Chondrocyte (in vitro differentiated cells): ENCODE results near the gene ATP6V0E2. TPM values are rescaled to one million over a fixed set of nuclear protein-coding genes. Genes with fewer than 3 reads are reported as not detected.
"Not testable (repeated sequence)": the region's sequence is repeated elsewhere in the genome, so short reads cannot be mapped to it uniquely, and the experiment has no call there.

Experiments used
- DNase-seq: peaks from one replicate; pipeline ENCODE4 v3.0.0; 2021; ENCODE audit warnings: mixed read lengths, low spot score
- H3K27ac Mint-ChIP-seq: one replicate; pipeline ENCODE4 v1.8.0; 2021; ENCODE audit warnings: mild to moderate bottlenecking, moderate library complexity, mixed read lengths; ENCODE audit not compliant: unreplicated experiment
- H3K27me3 Mint-ChIP-seq: 2 replicates; pipeline ENCODE4 v1.8.0; 2021; ENCODE audit warnings: low read depth, mixed read lengths
- H3K36me3 Mint-ChIP-seq: 2 replicates; pipeline ENCODE4 v1.8.0; 2021; ENCODE audit warnings: low read depth, mixed read lengths
- H3K4me1 Mint-ChIP-seq: 2 replicates; pipeline ENCODE4 v1.8.0; 2021; ENCODE audit warnings: low read depth, mild to moderate bottlenecking, mixed read lengths
- H3K4me3 Mint-ChIP-seq: one replicate; pipeline ENCODE4 v1.8.0; 2021; ENCODE audit warnings: mild to moderate bottlenecking, moderate library complexity, mixed read lengths; ENCODE audit not compliant: unreplicated experiment
- H3K9me3 Mint-ChIP-seq: 2 replicates; pipeline ENCODE4 v1.8.0; 2021; ENCODE audit warnings: low read depth, mixed read lengths
- total RNA-seq: library from RNA; stranded (reverse); gene quantifications from 3 replicates; pipeline ENCODE4 v1.2.1, GENCODE V29; 2021
- TF ChIP-seq, protein P1 (sequence below): fragments of 200-600 bp; sonication (generic); IDR thresholded peaks from 2 replicates; pipeline ENCODE4 v1.5.0; 2021; ENCODE audit warnings: antibody characterized with exemption, mild to moderate bottlenecking, moderate library complexity

The ATP6V0E2 gene
- total RNA-seq, 1 donor from 2014 or later: 24.8 TPM

- H3K4me3 Mint-ChIP-seq: no peak overlapping the region
- TF ChIP-seq, protein P1, sequence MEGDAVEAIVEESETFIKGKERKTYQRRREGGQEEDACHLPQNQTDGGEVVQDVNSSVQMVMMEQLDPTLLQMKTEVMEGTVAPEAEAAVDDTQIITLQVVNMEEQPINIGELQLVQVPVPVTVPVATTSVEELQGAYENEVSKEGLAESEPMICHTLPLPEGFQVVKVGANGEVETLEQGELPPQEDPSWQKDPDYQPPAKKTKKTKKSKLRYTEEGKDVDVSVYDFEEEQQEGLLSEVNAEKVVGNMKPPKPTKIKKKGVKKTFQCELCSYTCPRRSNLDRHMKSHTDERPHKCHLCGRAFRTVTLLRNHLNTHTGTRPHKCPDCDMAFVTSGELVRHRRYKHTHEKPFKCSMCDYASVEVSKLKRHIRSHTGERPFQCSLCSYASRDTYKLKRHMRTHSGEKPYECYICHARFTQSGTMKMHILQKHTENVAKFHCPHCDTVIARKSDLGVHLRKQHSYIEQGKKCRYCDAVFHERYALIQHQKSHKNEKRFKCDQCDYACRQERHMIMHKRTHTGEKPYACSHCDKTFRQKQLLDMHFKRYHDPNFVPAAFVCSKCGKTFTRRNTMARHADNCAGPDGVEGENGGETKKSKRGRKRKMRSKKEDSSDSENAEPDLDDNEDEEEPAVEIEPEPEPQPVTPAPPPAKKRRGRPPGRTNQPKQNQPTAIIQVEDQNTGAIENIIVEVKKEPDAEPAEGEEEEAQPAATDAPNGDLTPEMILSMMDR: no peak
- H3K36me3 Mint-ChIP-seq: no peaks in the 10 kb centered on the region
- DNase-seq: peak; percentile 82
- peaks cover 10% of the 10 kb centered on the region for H3K27me3 Mint-ChIP-seq
- H3K27ac Mint-ChIP-seq: no peak overlapping the region
- H3K4me1 Mint-ChIP-seq: no peaks in the 10 kb centered on the region
- H3K9me3 Mint-ChIP-seq: no peaks in the 10 kb centered on the region
Measured at GRCh38 chr7:149826344-149827088, 47.3 kb upstream of the ATP6V0E2 start.

GRCh38 chr7:149827089-149827981 lies 46.4 kb upstream of the ATP6V0E2 start:
- Mint-ChIP-seq H3K9me3 (no peaks in the 10 kb centered on the region), H3K27me3 (peaks cover 17% of the 10 kb centered on the region), H3K4me1 (no peaks in the 10 kb centered on the region), H3K4me3 (no peak overlapping the region), H3K36me3 (no peaks in the 10 kb centered on the region), H3K27ac (no peak overlapping the region)
- peak; percentile 82 for DNase-seq
- TF ChIP-seq, protein P1: no peak

DNA sequence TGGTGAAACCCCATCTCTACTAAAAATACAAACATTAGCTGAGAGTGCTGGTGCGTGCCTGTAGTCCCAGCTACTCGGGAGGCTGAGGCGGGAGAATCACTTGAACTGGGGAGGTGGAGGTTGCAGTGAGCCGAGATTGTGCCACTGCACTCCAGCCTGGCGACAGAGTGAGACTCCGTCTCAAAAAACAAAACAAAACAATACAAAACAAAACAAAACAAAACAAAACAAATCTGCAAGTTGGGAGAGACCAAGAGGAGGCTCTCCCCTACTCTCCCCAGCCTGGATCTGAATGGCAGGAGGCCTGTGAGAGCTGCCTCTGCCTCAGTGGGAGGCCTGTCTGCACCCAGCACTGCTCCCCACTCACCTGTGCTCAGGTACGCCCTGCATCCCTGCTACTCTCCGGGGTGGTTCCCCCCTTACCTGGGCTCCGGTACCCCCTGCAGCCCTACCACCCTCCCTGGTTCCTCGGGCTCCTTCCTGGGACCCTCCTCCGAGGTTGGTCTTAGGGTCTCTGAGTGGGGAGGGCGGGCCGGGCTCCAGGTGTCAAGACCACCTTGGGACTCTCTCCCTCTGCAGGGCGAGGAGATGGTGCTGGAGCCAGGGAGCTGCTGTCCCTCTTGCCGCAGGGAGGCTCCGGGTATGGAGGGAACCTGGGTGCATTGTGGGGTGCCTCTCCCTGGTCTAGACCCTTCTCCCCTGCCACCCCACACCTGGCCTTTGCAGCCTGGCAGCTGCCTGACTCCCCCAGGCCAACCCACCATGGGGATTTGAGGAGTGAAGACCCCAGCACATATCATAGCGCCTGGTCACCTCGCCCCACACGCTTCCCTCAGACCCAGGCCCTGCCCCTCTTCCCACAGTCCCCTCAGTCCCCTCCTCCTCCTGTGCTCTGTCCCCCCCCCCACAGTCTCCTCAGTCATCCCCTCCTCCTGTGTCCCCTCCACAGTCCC lies 45.1 kb upstream of the ATP6V0E2 start:
- TF ChIP-seq, protein P1: no peak
- peak; percentile 87 for DNase-seq
- H3K4me3 Mint-ChIP-seq: no peak overlapping the region

DNA sequence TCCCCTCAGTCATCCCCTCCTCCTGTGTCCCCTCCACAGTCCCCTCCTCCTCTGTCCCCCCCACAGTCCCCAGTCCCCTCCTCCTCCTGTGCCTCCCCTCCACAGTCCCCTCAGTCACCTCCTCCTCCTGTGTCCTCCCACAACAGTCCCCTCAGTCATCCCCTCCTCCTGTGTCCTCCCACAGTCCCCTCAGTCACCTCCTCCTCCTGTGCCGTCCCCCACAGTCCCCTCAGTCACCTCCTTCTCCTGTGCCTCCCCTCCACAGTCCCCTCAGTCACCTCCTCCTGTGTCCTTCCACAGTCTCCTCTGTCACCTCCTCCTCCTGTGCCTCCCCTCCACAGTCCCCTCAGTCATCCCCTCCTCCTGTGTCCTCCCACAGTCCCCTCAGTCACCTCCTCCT lies 43.2 kb upstream of the ATP6V0E2 start:
- not testable (repeated sequence) for H3K4me1 Mint-ChIP-seq, H3K4me3 Mint-ChIP-seq, H3K9me3 Mint-ChIP-seq, H3K36me3 Mint-ChIP-seq, H3K27ac Mint-ChIP-seq
- peak; percentile 28 for DNase-seq
- H3K27me3 Mint-ChIP-seq: peaks cover 31% of the 10 kb centered on the region

More for the DNA sequence above, 45.1 kb upstream of the ATP6V0E2 start:
- peaks cover 20% of the 10 kb centered on the region for H3K27me3 Mint-ChIP-seq
- no peaks in the 10 kb centered on the region for H3K4me1 Mint-ChIP-seq
- H3K9me3 Mint-ChIP-seq: no peaks in the 10 kb centered on the region
- H3K27ac Mint-ChIP-seq: no peak overlapping the region
- no peaks in the 10 kb centered on the region for H3K36me3 Mint-ChIP-seq

DNA sequence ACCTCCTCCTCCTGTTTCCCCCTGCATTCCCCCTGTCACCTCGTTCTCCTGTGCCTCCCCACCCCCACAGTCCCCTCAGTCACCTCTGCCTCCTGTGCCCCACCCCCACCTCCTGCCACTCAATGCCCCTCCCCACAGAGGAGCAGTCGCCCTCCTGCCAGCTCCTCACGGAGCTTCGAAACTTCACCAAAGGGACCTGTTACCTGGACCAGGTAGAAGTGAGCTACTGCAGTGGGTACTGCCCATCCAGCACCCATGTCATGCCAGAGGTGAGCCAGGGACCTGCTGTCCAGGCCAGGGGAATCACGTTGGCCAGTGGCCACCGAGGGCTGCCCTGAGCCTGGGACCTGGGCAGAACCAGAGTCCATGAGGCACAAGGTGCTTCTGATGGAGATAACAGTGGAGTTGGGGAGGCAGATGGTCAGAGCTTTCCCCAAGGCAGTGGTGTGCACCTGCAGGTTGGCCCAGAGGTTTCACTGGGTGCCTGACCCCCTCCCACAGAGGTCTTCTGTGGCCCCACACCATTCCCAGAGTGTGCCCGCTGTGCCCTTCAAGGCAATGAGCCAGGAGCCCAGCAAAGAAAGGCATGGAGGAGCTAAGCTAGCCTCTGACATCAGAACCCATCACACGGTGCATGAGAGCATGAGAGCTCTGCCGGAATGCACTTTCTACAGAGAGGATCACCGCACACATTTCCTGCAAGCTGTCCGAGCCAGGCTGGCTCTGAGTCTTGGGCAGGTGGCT lies 42.6 kb upstream of the ATP6V0E2 start:
- TF ChIP-seq, protein P1: no peak
- H3K4me3 Mint-ChIP-seq: no peak overlapping the region
- H3K27ac Mint-ChIP-seq: no peak overlapping the region
- peak; percentile 60 for DNase-seq
- no peaks in the 10 kb centered on the region for H3K36me3 Mint-ChIP-seq
- no peaks in the 10 kb centered on the region for H3K9me3 Mint-ChIP-seq
- peaks cover 31% of the 10 kb centered on the region for H3K27me3 Mint-ChIP-seq
- H3K4me1 Mint-ChIP-seq: no peaks in the 10 kb centered on the region
